HepG2 (cell line): ENCODE measurements around the gene SPACDR. TPM values are rescaled to one million over a fixed set of nuclear protein-coding genes. Genes with fewer than 3 reads are reported as not detected.

ENCODE experiments used
- ARID3A ChIP-seq: IDR thresholded peaks from 2 replicates; pipeline ENCODE4 v1.6.1; 2012; ENCODE audit warnings: low read depth, low read length, improper control_type of control experiment
- CC2D1A ChIP-seq: sonication (generic); formaldehyde crosslinking; IDR thresholded peaks from 2 replicates; pipeline ENCODE4 v1.8.1; 2023; ENCODE audit warnings: mild to moderate bottlenecking, missing genetic modification reagents
- FOSL2 ChIP-seq: sonication (generic); formaldehyde crosslinking; IDR thresholded peaks from 2 replicates; pipeline ENCODE4 v1.4.0; 2020; ENCODE audit warnings: missing genetic modification reagents
- HNRNPK ChIP-seq: fragments of 200-400 bp; formaldehyde crosslinking; IDR thresholded peaks from 2 replicates; pipeline ENCODE4 v1.6.1; 2018; ENCODE audit warnings: low read length, low read depth, moderate library complexity, mild to moderate bottlenecking; ENCODE audit not compliant: poor library complexity, severe bottlenecking
- KDM1A ChIP-seq: IDR thresholded peaks from 2 replicates; pipeline ENCODE4 v1.6.1; 2016; ENCODE audit warnings: missing compliant biosample characterization
- MEIS1 ChIP-seq: sonication (generic); formaldehyde crosslinking; IDR thresholded peaks from 2 replicates; pipeline ENCODE4 v1.9.0; 2021; ENCODE audit warnings: mild to moderate bottlenecking, missing genetic modification reagents, moderate library complexity, borderline replicate concordance
- NFKB2 ChIP-seq: sonication (generic); formaldehyde crosslinking; IDR thresholded peaks from 2 replicates; pipeline ENCODE4 v1.4.0; 2020; ENCODE audit warnings: missing genetic modification reagents, borderline replicate concordance
- PCBP1 ChIP-seq: fragments of 200-400 bp; formaldehyde crosslinking; IDR thresholded peaks from 2 replicates; pipeline ENCODE4 v1.6.1; 2017; ENCODE audit warnings: mild to moderate bottlenecking, low read depth, low read length, borderline replicate concordance
- PHB2 ChIP-seq: fragments of 450-650 bp; IDR thresholded peaks from 2 replicates; pipeline ENCODE4 v1.6.1; 2018; ENCODE audit not compliant: partially characterized antibody
- POLR2A ChIP-seq, 2 experiments: IDR thresholded peaks; 2 replicates each; pipeline ENCODE4 v1.6.1; 2011; ENCODE audit warnings: low read depth in 2 of 2, low read length in 2 of 2, mild to moderate bottlenecking in 1 of 2, moderate library complexity in 1 of 2; ENCODE audit not compliant: insufficient read depth in 1 of 2
- POLR2G ChIP-seq: fragments of 200-400 bp; formaldehyde crosslinking; IDR thresholded peaks from 2 replicates; pipeline ENCODE4 v1.6.1; 2018; ENCODE audit warnings: mild to moderate bottlenecking, low read depth, low read length, moderate library complexity
- RBM39 ChIP-seq: fragments of 200-400 bp; formaldehyde crosslinking; IDR thresholded peaks from one replicate; pipeline ENCODE4 v1.6.1; 2018; ENCODE audit warnings: antibody characterized with exemption, mild to moderate bottlenecking, low read depth, low read length; ENCODE audit not compliant: poor library complexity, severe bottlenecking
- SIX1 ChIP-seq: sonication (generic); formaldehyde crosslinking; IDR thresholded peaks from 2 replicates; pipeline ENCODE4 v1.4.0; 2020; ENCODE audit warnings: missing genetic modification reagents, borderline replicate concordance
- TMF1 ChIP-seq: sonication (generic); formaldehyde crosslinking; IDR thresholded peaks from 2 replicates; pipeline ENCODE4 v1.8.1; 2022; ENCODE audit warnings: low read depth, missing genetic modification reagents
- ZBTB14 ChIP-seq: sonication (generic); formaldehyde crosslinking; IDR thresholded peaks from 2 replicates; pipeline ENCODE4 v1.4.0; 2020; ENCODE audit warnings: missing genetic modification reagents
- ZBTB38 ChIP-seq: sonication (generic); formaldehyde crosslinking; IDR thresholded peaks from 2 replicates; pipeline ENCODE4 v1.5.1; 2020; ENCODE audit warnings: mild to moderate bottlenecking, missing genetic modification reagents
- ZFAT ChIP-seq: sonication (generic); formaldehyde crosslinking; conservative IDR thresholded peaks from 2 replicates; pipeline ENCODE4 v1.8.1; 2023; ENCODE audit warnings: missing genetic modification reagents, inconsistent platforms
- ZFP82 ChIP-seq: sonication (generic); formaldehyde crosslinking; IDR thresholded peaks from 2 replicates; pipeline ENCODE4 v1.5.1; 2020; ENCODE audit warnings: mild to moderate bottlenecking, missing genetic modification reagents, borderline replicate concordance
- ZNF160 ChIP-seq: sonication (generic); formaldehyde crosslinking; IDR thresholded peaks from 2 replicates; pipeline ENCODE4 v1.8.0; 2022; ENCODE audit warnings: mild to moderate bottlenecking, inconsistent platforms, missing genetic modification reagents
- ZNF574 ChIP-seq: sonication (generic); formaldehyde crosslinking; IDR thresholded peaks from 2 replicates; pipeline ENCODE4 v1.4.0; 2020; ENCODE audit warnings: missing genetic modification reagents
- ZNF629 ChIP-seq: sonication (generic); formaldehyde crosslinking; conservative IDR thresholded peaks from 2 replicates; pipeline ENCODE4 v1.5.0; 2020; ENCODE audit warnings: missing genetic modification reagents
- ZNF652 ChIP-seq: IDR thresholded peaks from 2 replicates; pipeline ENCODE4 v1.6.1; 2016; ENCODE audit warnings: low read depth, borderline replicate concordance
- ZNF747 ChIP-seq: sonication (generic); formaldehyde crosslinking; IDR thresholded peaks from 2 replicates; pipeline ENCODE4 v1.8.1; 2023; ENCODE audit warnings: missing genetic modification reagents, mild to moderate bottlenecking, borderline replicate concordance
- ZNF83 ChIP-seq: sonication (generic); formaldehyde crosslinking; IDR thresholded peaks from 2 replicates; pipeline ENCODE4 v1.4.0; 2020; ENCODE audit warnings: missing genetic modification reagents, mild to moderate bottlenecking, borderline replicate concordance
- ZNF879 ChIP-seq: sonication (generic); formaldehyde crosslinking; IDR thresholded peaks from 2 replicates; pipeline ENCODE4 v1.8.1; 2023; ENCODE audit warnings: missing genetic modification reagents
- polyA plus RNA-seq, 8 experiments: library from polyadenylated mRNA; depleted of rRNA in 3 of 8; stranded (reverse) in 7 of 8; unstranded in 1 of 8; fragments of >200 nt; fragmentation: Illumina TruSeq in 4 of 8; extraction: Trizol in 4 of 8; gene quantifications; 2 replicates each; pipeline versions ENCODE4 v1.2.1 to v1.2.3, GENCODE V29; 2011 to 2016; ENCODE audit warnings: low read depth in 4 of 8, missing spikeins in 1 of 8, mixed read lengths in 1 of 8; ENCODE audit not compliant: insufficient read depth in 1 of 8
- total RNA-seq, 5 experiments: library from RNA; depleted of rRNA; stranded (reverse); fragments of >200 nt; fragmentation: Illumina TruSeq; extraction: Trizol; gene quantifications; 2 replicates each; pipeline ENCODE4 v1.2.3, GENCODE V29; 2016; ENCODE audit warnings: low read depth in 1 of 5

The SPACDR gene
- total and polyA plus RNA-seq, 2 of the 13 experiments (the other 11 are each of a cell fraction or from before 2014, with no cell fraction given): 0.41 TPM; not detected in 1

GRCh38 chr7:100429637-100430492 lies 34.2 kb downstream of the SPACDR start, which contains the start of gene MEPCE (continued):
- no peak for TF ChIP-seq ZBTB38 (CRISPR knock-in tag)
- peak; percentile 29 for TF ChIP-seq ZNF574 (CRISPR knock-in tag)
- no peak for TF ChIP-seq ZNF629 (CRISPR knock-in tag)
- TF ChIP-seq SIX1 (CRISPR knock-in tag): no peak; the same call in 1 of the 2 replicates
- no peak for TF ChIP-seq ZNF879 (CRISPR knock-in tag)
- TF ChIP-seq NFKB2 (CRISPR knock-in tag): no peak; the same call in 1 of the 2 replicates
- TF ChIP-seq ARID3A: no peak
- TF ChIP-seq ZNF83 (CRISPR knock-in tag): no peak; the same call in 1 of the 2 replicates
- peak; percentile 54 for TF ChIP-seq POLR2G
- TF ChIP-seq TMF1: no peak; the same call in 1 of the 2 replicates
- TF ChIP-seq HNRNPK: peak; percentile 48
- no peak for TF ChIP-seq KDM1A (CRISPR knock-in tag)
- TF ChIP-seq PCBP1: no peak
- TF ChIP-seq RBM39: peak; percentile 18
- no peak for TF ChIP-seq ZNF747
- TF ChIP-seq ZFAT: no peak
- no peak for TF ChIP-seq PHB2
- no peak for TF ChIP-seq ZNF652 (CRISPR knock-in tag)
- TF ChIP-seq FOSL2: 0 out of 2 replicates have a peak, but pooled peaks have one; percentile 6
- no peak for TF ChIP-seq MEIS1 (CRISPR knock-in tag)
- no peak for TF ChIP-seq ZFP82 (CRISPR knock-in tag)
- TF ChIP-seq POLR2A (IDR thresholded peaks at IDR 0.05; ENCODE audit: insufficient read depth in 1 of 2, low read depth in 2 of 2, low read length in 2 of 2): no peak; a peak in 1 of 4 replicates
- TF ChIP-seq ZNF160: no peak; the same call in 1 of the 2 replicates
- TF ChIP-seq ZBTB14: peak; percentile 91
- TF ChIP-seq CC2D1A: no peak
